Measurements from ENCODE around the gene WDR72. TPM values are rescaled to one million over a fixed set of nuclear protein-coding genes. Genes with fewer than 3 reads are reported as not detected.

Gene WDR72
- total RNA-seq, 2 donors from 2014 or later: 4.1 to 12.2 TPM

- Mint-ChIP-seq H3K4me1 (peaks cover 36% of the 10 kb centered on the region), H3K27ac (no peak overlapping the region), H3K27me3 (ENCODE audit: insufficient read depth) (no peaks in the 10 kb centered on the region), H3K9me3 (no peaks in the 10 kb centered on the region), H3K4me3 (no peak overlapping the region), H3K36me3 (ENCODE audit: low read depth) (no peaks in the 10 kb centered on the region)
- H3K9ac ChIP-seq (ENCODE audit: extremely low read depth, low read length, poor library complexity, severe bottlenecking): no peak overlapping the region
- H3K27me3 ChIP-seq (ENCODE audit: control insufficient read depth, insufficient read depth, low read length, poor library complexity, severe bottlenecking): no peaks in the 10 kb centered on the region
- WGBS, 2 experiments (ENCODE audit: insufficient coverage in 1 of 2, insufficient read length in 1 of 2): 83 to 91% methylated on average over 7 to 8 of the region's 9 CpGs
- TF ChIP-seq CTCF (conservative IDR thresholded peaks at IDR 0.05): no peak
- no peak for DNase-seq
- H3K4me3 ChIP-seq (ENCODE audit: low read length): no peak overlapping the region
- H3K27ac ChIP-seq (ENCODE audit: low read depth, low read length): no peak overlapping the region
- H3K36me3 ChIP-seq (ENCODE audit: control insufficient read depth, insufficient read depth, low read length): no peaks in the 10 kb centered on the region
- H3K9me3 ChIP-seq (ENCODE audit: control insufficient read depth, low read length): no peaks in the 10 kb centered on the region
- peaks cover 11% of the 10 kb centered on the region for H3K4me1 ChIP-seq (ENCODE audit: control insufficient read depth, insufficient read depth, low read length)
These were observed 281.3 kb downstream of the WDR72 start for GRCh38 chr15:53477981-53478766.

- no peak for DNase-seq
- H3K36me3 Mint-ChIP-seq (ENCODE audit: low read depth): no peaks in the 10 kb centered on the region
These were observed 285.6 kb downstream of the WDR72 start for GRCh38 chr15:53473886-53474285.

GRCh38 chr15:53473435-53473834 lies 286.0 kb downstream of the WDR72 start:
- Histone ChIP-seq H3K4me3 (ENCODE audit: low read length) (no peak overlapping the region), H3K9ac (ENCODE audit: extremely low read depth, low read length, poor library complexity, severe bottlenecking) (no peak overlapping the region), H3K27ac (ENCODE audit: low read depth, low read length) (no peak overlapping the region), H3K4me1 (ENCODE audit: control insufficient read depth, insufficient read depth, low read length) (peaks cover 5% of the 10 kb centered on the region), H3K27me3 (ENCODE audit: control insufficient read depth, insufficient read depth, low read length, poor library complexity, severe bottlenecking) (no peaks in the 10 kb centered on the region), H3K36me3 (ENCODE audit: control insufficient read depth, insufficient read depth, low read length) (no peaks in the 10 kb centered on the region), H3K9me3 (ENCODE audit: control insufficient read depth, low read length) (no peaks in the 10 kb centered on the region)
- no peak for TF ChIP-seq CTCF (conservative IDR thresholded peaks at IDR 0.05)
- Mint-ChIP-seq H3K4me3 (no peak overlapping the region), H3K9me3 (peaks cover 5% of the 10 kb centered on the region), H3K4me1 (peaks cover 19% of the 10 kb centered on the region), H3K36me3 (ENCODE audit: low read depth) (no peaks in the 10 kb centered on the region), H3K27me3 (ENCODE audit: insufficient read depth) (no peaks in the 10 kb centered on the region), H3K27ac (no peak overlapping the region)
- WGBS, 2 experiments (ENCODE audit: insufficient coverage in 1 of 2, insufficient read length in 1 of 2): 92% methylated on average over 2 to 3 of the region's 4 CpGs
- no peak for DNase-seq

More at GRCh38 chr15:53473886-53474285, 285.6 kb downstream of the WDR72 start:
- Mint-ChIP-seq H3K27me3 (ENCODE audit: insufficient read depth) (no peaks in the 10 kb centered on the region), H3K27ac (no peak overlapping the region), H3K4me3 (no peak overlapping the region), H3K4me1 (peaks cover 19% of the 10 kb centered on the region), H3K9me3 (peaks cover 5% of the 10 kb centered on the region)
- H3K27me3 ChIP-seq (ENCODE audit: control insufficient read depth, insufficient read depth, low read length, poor library complexity, severe bottlenecking): no peaks in the 10 kb centered on the region
- no peak overlapping the region for H3K9ac ChIP-seq (ENCODE audit: extremely low read depth, low read length, poor library complexity, severe bottlenecking)
- H3K4me1 ChIP-seq (ENCODE audit: control insufficient read depth, insufficient read depth, low read length): peaks cover 5% of the 10 kb centered on the region
- H3K9me3 ChIP-seq (ENCODE audit: control insufficient read depth, low read length): no peaks in the 10 kb centered on the region
- peak; percentile 28 for TF ChIP-seq CTCF (conservative IDR thresholded peaks at IDR 0.05)
- H3K27ac ChIP-seq (ENCODE audit: low read depth, low read length): no peak overlapping the region
- WGBS, 2 experiments (ENCODE audit: insufficient coverage in 1 of 2, insufficient read length in 1 of 2): 60% methylated on average over 1 of the region's 1 CpG; no CpG with 5 or more reads in 1 of the 2 experiments
- H3K4me3 ChIP-seq (ENCODE audit: low read length): no peak overlapping the region
- no peaks in the 10 kb centered on the region for H3K36me3 ChIP-seq (ENCODE audit: control insufficient read depth, insufficient read depth, low read length)

Data from endodermal cell (in vitro differentiated cells).